ENCODE measurements around the gene HIPK2. TPM values are rescaled to one million over a fixed set of nuclear protein-coding genes. Genes with fewer than 3 reads are reported as not detected.

HIPK2 gene
- total RNA-seq, 1 donor from 2014 or later = 89.1 TPM

DNA sequence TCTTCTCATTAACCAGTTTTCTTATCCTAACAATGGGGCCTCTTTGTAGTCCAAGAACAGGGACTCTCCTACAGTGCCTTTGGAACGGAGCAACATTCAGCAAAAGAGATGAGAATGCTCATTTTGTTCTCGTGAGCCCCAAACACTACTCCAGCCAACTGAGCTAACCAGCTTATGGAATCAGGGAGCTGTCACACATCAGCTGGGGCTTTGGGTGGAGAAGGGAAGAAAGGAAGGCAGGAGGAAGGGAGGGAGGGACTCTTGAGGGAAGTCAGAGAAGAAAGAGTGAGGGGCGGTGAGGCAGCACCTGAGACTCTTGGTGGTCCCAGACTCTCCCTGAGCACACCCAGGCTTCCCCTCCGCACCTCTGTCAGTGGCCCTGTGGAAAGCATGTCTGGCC is 131.2 kb downstream of the HIPK2 start:
- H3K27me3 Mint-ChIP-seq = no peaks in the 10 kb centered on the region
- TF ChIP-seq, protein P1, sequence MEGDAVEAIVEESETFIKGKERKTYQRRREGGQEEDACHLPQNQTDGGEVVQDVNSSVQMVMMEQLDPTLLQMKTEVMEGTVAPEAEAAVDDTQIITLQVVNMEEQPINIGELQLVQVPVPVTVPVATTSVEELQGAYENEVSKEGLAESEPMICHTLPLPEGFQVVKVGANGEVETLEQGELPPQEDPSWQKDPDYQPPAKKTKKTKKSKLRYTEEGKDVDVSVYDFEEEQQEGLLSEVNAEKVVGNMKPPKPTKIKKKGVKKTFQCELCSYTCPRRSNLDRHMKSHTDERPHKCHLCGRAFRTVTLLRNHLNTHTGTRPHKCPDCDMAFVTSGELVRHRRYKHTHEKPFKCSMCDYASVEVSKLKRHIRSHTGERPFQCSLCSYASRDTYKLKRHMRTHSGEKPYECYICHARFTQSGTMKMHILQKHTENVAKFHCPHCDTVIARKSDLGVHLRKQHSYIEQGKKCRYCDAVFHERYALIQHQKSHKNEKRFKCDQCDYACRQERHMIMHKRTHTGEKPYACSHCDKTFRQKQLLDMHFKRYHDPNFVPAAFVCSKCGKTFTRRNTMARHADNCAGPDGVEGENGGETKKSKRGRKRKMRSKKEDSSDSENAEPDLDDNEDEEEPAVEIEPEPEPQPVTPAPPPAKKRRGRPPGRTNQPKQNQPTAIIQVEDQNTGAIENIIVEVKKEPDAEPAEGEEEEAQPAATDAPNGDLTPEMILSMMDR (conservative IDR thresholded peaks at IDR 0.05) = no peak
- no peak for DNase-seq (ENCODE audit: extremely low spot score, unreplicated experiment)
- peaks cover 3% of the 10 kb centered on the region for H3K36me3 Mint-ChIP-seq
- H3K4me3 Mint-ChIP-seq = no peak overlapping the region
- H3K4me1 Mint-ChIP-seq (ENCODE audit: unreplicated experiment) = peaks cover 40% of the 10 kb centered on the region
- no peak overlapping the region for H3K27ac Mint-ChIP-seq
- H3K9me3 Mint-ChIP-seq = no peaks in the 10 kb centered on the region

DNA sequence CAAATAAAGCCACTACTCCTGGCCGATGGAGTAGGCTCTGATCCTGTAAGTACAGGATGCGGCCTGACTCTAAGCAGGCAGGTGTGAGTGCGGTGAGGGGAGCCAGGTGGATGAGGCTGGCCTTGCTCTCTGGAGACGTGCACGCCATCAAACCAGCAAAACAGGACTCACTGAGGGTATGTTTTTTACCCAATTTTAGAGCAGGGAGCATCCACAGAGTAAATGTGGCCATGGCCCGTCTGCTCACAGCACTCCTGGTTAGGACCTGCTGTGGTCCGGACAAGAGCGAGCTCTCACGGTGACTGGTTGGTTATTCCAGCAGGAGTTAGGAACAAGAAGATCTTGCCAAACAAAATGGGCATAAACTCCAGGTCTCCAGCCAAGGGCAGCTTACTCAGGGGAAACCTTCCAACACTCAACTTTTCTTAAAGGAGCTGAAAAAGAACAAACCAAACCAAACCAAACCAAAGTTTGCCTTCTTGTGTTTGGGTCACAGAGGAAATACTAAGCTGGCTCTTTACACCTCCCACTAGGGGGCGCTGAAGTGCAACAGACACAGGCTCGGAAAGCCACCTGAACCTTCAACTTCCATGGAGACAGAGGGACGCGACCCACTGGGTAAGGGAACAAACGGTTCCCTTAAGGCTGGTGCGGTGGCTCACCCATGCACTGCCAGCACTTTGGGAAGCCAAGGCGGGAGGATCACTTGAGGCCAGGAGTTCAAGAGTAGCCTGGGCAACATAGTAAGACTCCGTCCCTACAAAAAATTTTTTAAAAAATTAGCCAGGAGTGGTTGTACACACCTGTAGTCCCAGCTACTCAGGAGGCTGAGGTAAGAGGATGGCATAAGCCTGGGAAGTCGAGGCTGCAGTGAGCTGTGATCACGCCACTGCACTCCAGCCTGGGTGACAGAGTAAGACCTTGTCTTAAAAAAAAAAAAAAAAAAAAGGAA is 131.9 kb downstream of the HIPK2 start:
- Mint-ChIP-seq H3K4me1 (ENCODE audit: unreplicated experiment) (peaks cover 33% of the 10 kb centered on the region), H3K27ac (no peak overlapping the region)

DNA sequence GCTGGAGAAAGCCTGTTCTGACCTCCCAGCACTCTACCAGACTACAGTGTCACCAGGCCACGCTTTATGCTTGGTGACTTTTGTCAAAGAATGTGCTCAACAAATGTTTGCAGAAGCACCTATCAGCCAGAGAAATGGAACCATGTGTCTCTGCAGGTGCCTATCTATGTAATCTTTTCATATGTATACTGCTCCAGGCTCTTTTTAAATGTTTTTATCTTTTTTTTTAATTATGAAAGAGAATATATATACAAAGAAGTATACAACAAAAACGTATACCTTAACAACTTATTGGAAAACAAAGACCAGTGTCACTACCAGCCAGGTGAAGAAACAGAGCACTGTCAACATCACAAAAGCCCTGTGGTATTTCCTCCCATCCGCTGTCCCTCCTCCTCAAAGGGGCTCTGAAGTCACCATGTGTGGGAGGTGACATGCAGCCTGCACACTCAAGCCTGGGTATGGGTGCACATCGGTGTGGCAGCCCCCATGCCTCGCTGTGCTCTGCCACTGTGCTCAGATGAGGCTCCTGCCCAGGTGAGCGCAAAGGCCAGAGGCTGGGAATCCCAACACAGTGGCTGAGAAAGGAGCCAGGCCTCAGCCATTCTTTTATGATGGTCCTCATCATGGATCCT is 133.7 kb downstream of the HIPK2 start:
- no peak overlapping the region for H3K4me3 Mint-ChIP-seq
- H3K27ac Mint-ChIP-seq = peak overlapping the region; percentile 42
- no peaks in the 10 kb centered on the region for H3K9me3 Mint-ChIP-seq
- TF ChIP-seq, protein P1 (conservative IDR thresholded peaks at IDR 0.05) = no peak
- no peak for DNase-seq (ENCODE audit: extremely low spot score, unreplicated experiment)
- H3K4me1 Mint-ChIP-seq (ENCODE audit: unreplicated experiment) = peaks cover 26% of the 10 kb centered on the region
- peaks cover 3% of the 10 kb centered on the region for H3K36me3 Mint-ChIP-seq
- H3K27me3 Mint-ChIP-seq = no peaks in the 10 kb centered on the region

More for the DNA sequence above, 131.9 kb downstream of the HIPK2 start:
- H3K27me3 Mint-ChIP-seq = no peaks in the 10 kb centered on the region
- H3K4me3 Mint-ChIP-seq = no peak overlapping the region
- peak; percentile 87 for DNase-seq (ENCODE audit: extremely low spot score, unreplicated experiment)
- TF ChIP-seq, protein P1 (conservative IDR thresholded peaks at IDR 0.05) = peak; percentile 94
- no peaks in the 10 kb centered on the region for H3K9me3 Mint-ChIP-seq
- H3K36me3 Mint-ChIP-seq = peaks cover 3% of the 10 kb centered on the region

DNA sequence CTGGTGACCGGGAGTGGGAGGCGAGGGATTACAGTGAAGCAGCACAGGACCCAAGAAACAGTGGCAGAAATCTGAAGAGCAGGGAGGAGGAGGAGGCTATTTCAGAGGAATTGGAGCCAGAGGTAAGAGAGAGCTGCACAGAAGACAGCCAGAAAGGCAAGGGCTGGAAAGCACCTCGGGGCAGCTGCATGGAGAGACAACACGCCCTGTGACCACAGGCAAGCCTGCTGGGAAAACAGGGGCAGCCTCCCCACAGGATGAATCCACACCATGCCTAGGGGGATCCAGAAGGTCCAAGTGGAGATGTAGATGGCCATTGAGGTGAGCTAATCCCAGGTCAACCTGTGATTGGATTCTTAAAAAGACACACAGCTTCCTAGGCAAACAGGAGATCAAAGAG is 135.5 kb downstream of the HIPK2 start:
- TF ChIP-seq, protein P1 (conservative IDR thresholded peaks at IDR 0.05) = no peak
- peaks cover 7% of the 10 kb centered on the region for H3K36me3 Mint-ChIP-seq
- no peak overlapping the region for H3K27ac Mint-ChIP-seq
- no peak for DNase-seq (ENCODE audit: extremely low spot score, unreplicated experiment)
- H3K4me1 Mint-ChIP-seq (ENCODE audit: unreplicated experiment) = peaks cover 13% of the 10 kb centered on the region
- H3K27me3 Mint-ChIP-seq = no peaks in the 10 kb centered on the region
- no peak overlapping the region for H3K4me3 Mint-ChIP-seq
- no peaks in the 10 kb centered on the region for H3K9me3 Mint-ChIP-seq

DNA sequence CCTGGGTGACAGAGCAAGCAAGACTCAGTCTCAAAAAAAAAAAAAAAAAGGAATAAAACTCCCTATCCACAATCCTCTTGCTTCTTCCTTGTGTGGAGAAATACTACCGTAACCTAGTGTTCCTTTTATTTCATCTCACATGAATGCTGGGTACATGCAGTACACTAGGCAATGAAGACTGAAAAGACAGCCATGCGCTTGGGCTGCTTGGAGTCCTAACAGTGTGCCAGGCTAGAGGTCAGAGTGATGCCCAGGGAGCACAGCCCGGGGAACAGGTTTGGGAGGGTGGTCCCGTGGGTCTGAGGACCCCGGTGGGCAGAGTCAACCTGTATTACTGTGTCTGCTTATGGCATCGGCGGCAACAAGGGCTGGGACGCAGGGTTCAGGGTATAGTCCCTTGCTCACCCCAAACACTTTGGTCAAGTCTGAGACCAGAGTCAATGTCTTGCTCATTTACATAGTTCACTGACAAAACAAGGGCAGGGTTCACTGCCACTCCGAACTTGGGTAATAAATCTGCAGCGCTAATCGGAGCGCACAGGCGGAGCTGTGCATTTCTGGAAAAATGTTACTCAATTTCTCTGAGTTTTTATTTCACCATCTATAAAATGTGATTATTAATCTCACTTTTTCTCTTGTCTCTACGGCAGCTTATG is 136.3 kb downstream of the HIPK2 start:
- no peak for DNase-seq (ENCODE audit: extremely low spot score, unreplicated experiment)
- H3K36me3 Mint-ChIP-seq = peaks cover 13% of the 10 kb centered on the region
- TF ChIP-seq, protein P1 (conservative IDR thresholded peaks at IDR 0.05) = no peak
- peaks cover 10% of the 10 kb centered on the region for H3K4me1 Mint-ChIP-seq (ENCODE audit: unreplicated experiment)
- H3K4me3 Mint-ChIP-seq = no peak overlapping the region
- no peaks in the 10 kb centered on the region for H3K9me3 Mint-ChIP-seq
- no peaks in the 10 kb centered on the region for H3K27me3 Mint-ChIP-seq
- H3K27ac Mint-ChIP-seq = no peak overlapping the region
